Sigmoid colon (tissue), 4 donors: ENCODE data around the gene KRT31.

Experiments used
- CTCF ChIP-seq, 4 experiments: fragments of 450-650 bp in 3 of 4; fragments of 200-600 bp in 1 of 4; IDR thresholded peaks; one replicate each; pipeline ENCODE4 v1.5.1; 2016 to 2019; ENCODE audit warnings: antibody characterized with exemption in 4 of 4, mild to moderate bottlenecking in 3 of 4, moderate library complexity in 2 of 4
- EP300 ChIP-seq, 4 donors: sonication (generic); formaldehyde crosslinking; IDR thresholded peaks; one replicate each; pipeline ENCODE4 v1.6.1; 2017; ENCODE audit warnings: antibody characterized with exemption in 4 of 4
- POLR2AphosphoS5 ChIP-seq, 4 donors: sonication (generic); formaldehyde crosslinking; IDR thresholded peaks; one replicate each; pipeline ENCODE4 v1.6.1; 2017; ENCODE audit warnings: antibody characterized with exemption in 4 of 4

- TF ChIP-seq CTCF (IDR thresholded peaks at IDR 0.05) (no peak), EP300 (IDR thresholded peaks at IDR 0.05) (no peak), POLR2AphosphoS5 (IDR thresholded peaks at IDR 0.05) (no peak)
Measured at GRCh38 chr17:41437769-41438168, 40.4 kb upstream of the KRT31 start.
